Transverse colon (tissue), 4 donors: ENCODE results near the gene RPS6KA2. TPM values are rescaled to one million over a fixed set of nuclear protein-coding genes. Genes with fewer than 3 reads are reported as not detected.

Source experiments
- DNase-seq: peaks from one replicate; pipeline ENCODE4 v3.0.0-alpha.2; 2019
- H3K27ac ChIP-seq, 4 donors: fragments of 200-600 bp; sonication (generic); 2 replicates each; pipeline ENCODE4 v1.5.1; 2016 to 2018; ENCODE audit warnings: inconsistent platforms in 4 of 4
- H3K27me3 ChIP-seq: fragments of 200-600 bp; sonication (generic); 2 replicates; pipeline ENCODE4 v1.5.1; 2017; ENCODE audit warnings: inconsistent platforms
- H3K36me3 ChIP-seq, 4 donors: fragments of 200-600 bp; sonication (generic); 2 replicates each; pipeline ENCODE4 v1.5.1; 2017 to 2019; ENCODE audit warnings: inconsistent platforms in 4 of 4
- H3K4me1 ChIP-seq, 4 donors: fragments of 200-600 bp; sonication (generic); 2 replicates each; pipeline ENCODE4 v1.5.1; 2017 to 2020; ENCODE audit warnings: inconsistent platforms in 4 of 4
- H3K4me3 ChIP-seq, 4 donors: fragments of 200-600 bp; sonication (generic); 1 replicate in 1 of 4; 2 replicates in 3 of 4; pipeline versions ENCODE4 v1.5.1 to v1.6.1; 2017 to 2019; ENCODE audit warnings: inconsistent platforms in 4 of 4
- H3K9me3 ChIP-seq, 2 donors: fragments of 200-600 bp; sonication (generic); 2 replicates each; pipeline ENCODE4 v1.5.1; 2017 to 2019; ENCODE audit warnings: inconsistent platforms in 2 of 2
- CTCF ChIP-seq, 5 experiments: fragments of 200-600 bp in 3 of 5; fragments of 450-650 bp in 2 of 5; sonication (generic) in 3 of 5; IDR thresholded peaks; 1 replicate in 2 of 5; 2 replicates in 3 of 5; pipeline ENCODE4 v1.5.1; 2016 to 2017; ENCODE audit warnings: antibody characterized with exemption in 5 of 5, inconsistent platforms in 3 of 5, mild to moderate bottlenecking in 2 of 5, moderate library complexity in 1 of 5
- EP300 ChIP-seq: sonication (generic); formaldehyde crosslinking; IDR thresholded peaks from one replicate; pipeline ENCODE4 v1.6.1; 2017; ENCODE audit warnings: antibody characterized with exemption, low read depth
- POLR2A ChIP-seq: fragments of 450-650 bp; IDR thresholded peaks from one replicate; pipeline ENCODE4 v1.6.1; 2016; ENCODE audit warnings: antibody characterized with exemption, mild to moderate bottlenecking, moderate library complexity
- POLR2AphosphoS5 ChIP-seq, 3 donors: sonication (generic); formaldehyde crosslinking; IDR thresholded peaks; one replicate each; pipeline ENCODE4 v1.6.1; 2016; ENCODE audit warnings: antibody characterized with exemption in 3 of 3
- WGBS, 2 donors: methylation state at CpG; one replicate each; pipeline ENCODE4 v1.1.5; 2018; ENCODE audit warnings: low coverage in 1 of 2; 5-methylcytosine and 5-hydroxymethylcytosine counted together
- in situ Hi-C, 4 donors: fragments of 200-750 bp; cut with MboI; loops; one replicate each; pipeline versions ENCODE4 v1.15.0 to v1.15.1; 2017; ENCODE audit warnings: low sequenced_read_pairs in 3 of 4, low pct_ligation_motif_present in 1 of 4, low pct_unique_long_range_greater_than_20kb in 1 of 4
- intact Hi-C: fragments of 100-400 bp; cut with DNase I; formaldehyde crosslinking; loops from one replicate; pipeline ENCODE4 v1.15.1; 2023; ENCODE audit warnings: low total_unique reads
- total RNA-seq, 4 donors: library from RNA; depleted of rRNA; stranded (reverse); fragments of >200 nt; gene quantifications; one replicate each; pipeline ENCODE4 v1.1.0, GENCODE V29; 2016

Gene RPS6KA2
- total RNA-seq, 4 donors from 2014 or later, result 9.6 to 41.1 (median 15.4) TPM

DNA sequence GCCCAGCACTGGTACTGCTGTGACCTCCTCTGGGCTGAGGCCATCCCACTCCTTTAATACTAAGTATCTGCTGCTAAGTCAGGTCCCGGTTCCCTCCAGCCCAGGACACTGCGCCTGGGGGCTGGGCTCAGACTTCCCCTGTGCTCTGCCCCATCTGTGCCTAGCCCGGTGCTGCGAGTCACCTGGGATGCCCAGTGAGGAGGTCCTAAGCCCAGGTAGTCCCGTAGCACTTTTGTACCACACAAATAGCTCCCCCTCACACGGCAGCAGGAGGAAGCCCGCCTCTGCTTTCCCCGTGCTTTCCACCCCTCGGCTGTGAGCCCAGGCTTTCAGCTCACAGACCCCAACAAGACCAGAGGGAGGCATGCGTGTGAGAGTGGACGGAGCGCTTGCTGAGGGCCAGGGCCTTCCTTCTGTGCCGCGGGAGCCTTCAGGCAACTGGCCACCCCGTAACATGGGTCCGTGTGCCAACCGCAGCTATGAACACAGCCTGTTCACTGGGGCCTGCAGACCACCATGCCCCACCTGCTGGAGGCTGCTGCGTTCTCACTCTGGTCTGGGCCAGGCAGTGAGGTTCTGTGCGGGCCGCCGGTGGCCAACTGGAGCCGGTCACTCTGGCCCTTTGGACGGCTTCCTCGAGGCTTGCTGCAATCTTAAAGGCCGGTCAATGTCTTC, 164.5 kb downstream of the RPS6KA2 start:
- intact Hi-C loops, result no loop called here
- TF ChIP-seq POLR2AphosphoS5 (IDR thresholded peaks at IDR 0.05) (no peak), CTCF (IDR thresholded peaks at IDR 0.05) (no peak), POLR2A (no peak), EP300 (no peak)
- Histone ChIP-seq H3K9me3 (no peaks in the 10 kb centered on the region), H3K27me3 (no peaks in the 10 kb centered on the region), H3K27ac (no peak overlapping the region), H3K4me3 (no peak overlapping the region), H3K36me3 (no peaks in the 10 kb centered on the region), H3K4me1 (no peaks in the 10 kb centered on the region)
- in situ Hi-C loops, result no loop called here
- DNase-seq, result no peak
- WGBS, 2 donors, result 90 to 92% methylated on average over 5 to 23 of the region's 25 CpGs

- H3K9me3 ChIP-seq, result no peaks in the 10 kb centered on the region
- intact Hi-C loops, result no loop called here
- H3K36me3 ChIP-seq, result no peaks in the 10 kb centered on the region
- TF ChIP-seq EP300 (no peak), CTCF (IDR thresholded peaks at IDR 0.05) (no peak), POLR2AphosphoS5 (IDR thresholded peaks at IDR 0.05) (no peak), POLR2A (no peak)
- no peak for DNase-seq
- 75% methylated on average over 9 of the region's 9 CpGs; no CpG with 5 or more reads in 1 of the 2 donors for WGBS, 2 donors
- no peaks in the 10 kb centered on the region for H3K4me1 ChIP-seq
- no peak overlapping the region for H3K4me3 ChIP-seq
- H3K27me3 ChIP-seq, result no peaks in the 10 kb centered on the region
- in situ Hi-C loops, result no loop called here
- no peak overlapping the region for H3K27ac ChIP-seq
Measured at GRCh38 chr6:166461821-166462460, 165.1 kb downstream of the RPS6KA2 start.

- WGBS, 2 donors, result 64% methylated on average over 25 of the region's 25 CpGs; no CpG with 5 or more reads in 1 of the 2 donors
- Histone ChIP-seq H3K27ac (no peak overlapping the region), H3K4me3 (no peak overlapping the region), H3K27me3 (no peaks in the 10 kb centered on the region), H3K36me3 (no peaks in the 10 kb centered on the region), H3K4me1 (no peaks in the 10 kb centered on the region), H3K9me3 (no peaks in the 10 kb centered on the region)
- TF ChIP-seq POLR2A (no peak), EP300 (no peak), POLR2AphosphoS5 (IDR thresholded peaks at IDR 0.05) (no peak), CTCF (IDR thresholded peaks at IDR 0.05) (no peak)
- DNase-seq, result no peak
- in situ Hi-C loops (no loop called here), intact Hi-C loops (no loop called here)
Measured at GRCh38 chr6:166460473-166461437, 166.3 kb downstream of the RPS6KA2 start.

- 88 to 100% methylated on average over 1 to 8 of the region's 10 CpGs for WGBS, 2 donors
- no peak for DNase-seq
- H3K4me1 ChIP-seq, result no peaks in the 10 kb centered on the region
- H3K36me3 ChIP-seq, result no peaks in the 10 kb centered on the region
- no peaks in the 10 kb centered on the region for H3K9me3 ChIP-seq
- no peak overlapping the region for H3K27ac ChIP-seq
- in situ Hi-C loops (no loop called here), intact Hi-C loops (no loop called here)
- no peak overlapping the region for H3K4me3 ChIP-seq
- no peaks in the 10 kb centered on the region for H3K27me3 ChIP-seq
- TF ChIP-seq POLR2A, result no peak
- no peak for TF ChIP-seq POLR2AphosphoS5 (IDR thresholded peaks at IDR 0.05)
- no peak for TF ChIP-seq EP300
- no peak for TF ChIP-seq CTCF (IDR thresholded peaks at IDR 0.05)
Measured at GRCh38 chr6:166459906-166460305, 167.1 kb downstream of the RPS6KA2 start.
